ENCODE data around the gene COTL1.

DNA sequence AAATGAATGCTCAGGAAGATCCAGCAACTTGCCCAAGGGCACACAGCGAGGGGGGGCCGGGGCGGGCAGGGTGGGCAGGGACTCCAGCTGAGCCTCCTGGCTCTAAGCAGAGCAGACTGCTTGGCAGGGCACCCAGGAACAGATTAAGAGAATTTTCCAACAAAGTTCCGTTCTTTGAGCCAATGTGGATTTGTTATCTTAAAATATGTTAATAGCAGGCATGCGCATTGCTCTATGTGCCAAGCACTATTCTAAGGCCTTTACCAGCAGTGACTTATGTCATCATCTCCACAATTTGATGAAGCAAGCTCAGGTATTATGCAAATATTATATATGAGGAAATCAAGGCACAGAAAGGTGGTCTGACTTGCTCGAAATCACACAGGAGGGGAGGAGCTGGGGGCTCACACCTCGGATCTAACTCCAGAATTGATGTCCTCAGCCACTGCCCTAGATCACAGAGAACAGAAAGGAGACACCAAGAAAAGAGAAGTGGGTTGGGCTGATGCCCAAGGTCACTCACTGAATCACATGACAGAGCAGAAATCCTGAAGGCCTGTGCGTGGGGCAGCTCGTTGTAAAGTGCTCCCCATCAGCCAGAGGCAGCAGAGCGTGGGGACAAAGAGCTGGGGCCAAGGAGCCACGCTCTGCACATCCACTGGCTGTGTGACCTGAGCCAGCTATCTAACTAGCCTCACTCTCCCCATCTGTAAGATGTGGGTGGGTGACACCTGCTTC lies 90.2 kb downstream of the COTL1 start:
- TF ChIP-seq CTCF (conservative IDR thresholded peaks at IDR 0.05; ENCODE audit: low read length) (no peak), EZH2phosphoT487 (IDR thresholded peaks at IDR 0.05; ENCODE audit: borderline replicate concordance, low read depth, low read length) (no peak)

Data from OCI-LY7 (cell line).